Brain microvascular endothelial cell (primary cell): Measurements from ENCODE around the gene HLA-DQB2.

ENCODE experiments used
- DNase-seq: peaks from one replicate; pipeline ENCODE4 v3.0.0-alpha.2; 2020
- H3K27ac ChIP-seq: fragments of 250-450 bp; sonication (Bioruptor Pico); 2 replicates; pipeline ENCODE4 v1.5.1; 2020; ENCODE audit warnings: mild to moderate bottlenecking, moderate library complexity
- H3K27me3 ChIP-seq: fragments of 250-450 bp; sonication (Bioruptor Pico); replicated peaks from 2 replicates; pipeline ENCODE4 v1.5.1; 2020; ENCODE audit warnings: mild to moderate bottlenecking
- H3K36me3 ChIP-seq: fragments of 250-450 bp; sonication (Bioruptor Pico); replicated peaks from 2 replicates; pipeline ENCODE4 v1.5.1; 2020; ENCODE audit warnings: mild to moderate bottlenecking
- H3K4me3 ChIP-seq: 2 replicates; pipeline ENCODE4 v1.5.1; 2011; ENCODE audit warnings: low read depth, mild to moderate bottlenecking, control low read depth, low read length, moderate library complexity
- CTCF ChIP-seq: IDR thresholded peaks from 2 replicates; pipeline ENCODE4 v1.5.1; 2011; ENCODE audit warnings: low read depth, mild to moderate bottlenecking, moderate library complexity, low read length, control low read depth, inconsistent platforms; ENCODE audit errors: missing control alignments
- in situ Hi-C: cut with HindIII; loops from 2 replicates; pipeline ENCODE4 v1.10.0; 2017; ENCODE audit warnings: low sequenced_read_pairs, low pct_ligation_motif_present

HLA-DQB2 gene

GRCh38 chr6:32799168-32799567 is 35.8 kb upstream of the HLA-DQB2 start:
- Histone ChIP-seq H3K27ac (no peak overlapping the region), H3K36me3 (no peaks in the 10 kb centered on the region), H3K4me3 (no peak overlapping the region), H3K27me3 (peaks cover 16% of the 10 kb centered on the region)
- no peak for DNase-seq
- in situ Hi-C loops, result no loop called here
- no peak for TF ChIP-seq CTCF

- Histone ChIP-seq H3K4me3 (peak overlapping the region; percentile 10), H3K27ac (no peak overlapping the region), H3K36me3 (no peaks in the 10 kb centered on the region), H3K27me3 (peaks cover 9% of the 10 kb centered on the region)
- in situ Hi-C loops, result no loop called here
- TF ChIP-seq CTCF, result peak; percentile 84
- DNase-seq, result peak; percentile 47
These were observed 33.8 kb upstream of the HLA-DQB2 start for GRCh38 chr6:32796848-32797776.

GRCh38 chr6:32794510-32794909 is 31.2 kb upstream of the HLA-DQB2 start:
- Histone ChIP-seq H3K36me3 (no peaks in the 10 kb centered on the region), H3K27ac (no peak overlapping the region), H3K27me3 (peaks cover 10% of the 10 kb centered on the region), H3K4me3 (no peak overlapping the region)
- in situ Hi-C loops, result no loop called here
- DNase-seq, result no peak
- TF ChIP-seq CTCF, result no peak

- no peak overlapping the region for H3K4me3 ChIP-seq
- no peak overlapping the region for H3K27ac ChIP-seq
- H3K36me3 ChIP-seq, result no peaks in the 10 kb centered on the region
- peaks cover 10% of the 10 kb centered on the region for H3K27me3 ChIP-seq
- TF ChIP-seq CTCF, result no peak
- in situ Hi-C loops, result no loop called here
- no peak for DNase-seq
These were observed 29.6 kb upstream of the HLA-DQB2 start for GRCh38 chr6:32792901-32793435.

GRCh38 chr6:32790306-32790705 is 27.0 kb upstream of the HLA-DQB2 start:
- DNase-seq, result no peak
- in situ Hi-C loops, result no loop called here
- TF ChIP-seq CTCF, result no peak
- Histone ChIP-seq H3K4me3 (no peak overlapping the region), H3K27me3 (peaks cover 10% of the 10 kb centered on the region), H3K36me3 (no peaks in the 10 kb centered on the region), H3K27ac (no peak overlapping the region)
